ENCODE results near the gene YEATS4.

- TF ChIP-seq RAD21 (IDR thresholded peaks at IDR 0.05; ENCODE audit: low read depth) (no peak), CEBPB (IDR thresholded peaks at IDR 0.05) (no peak), FOXM1 (IDR thresholded peaks at IDR 0.05; ENCODE audit: borderline replicate concordance, low read depth) (no peak), NFIC (IDR thresholded peaks at IDR 0.05) (no peak)
These were observed 20.6 kb upstream of the YEATS4 start for GRCh38 chr12:69338936-69339335.

Data from Ishikawa (cell line).